ENCODE data around the gene BCKDK. TPM values are rescaled to one million over a fixed set of nuclear protein-coding genes. Genes with fewer than 3 reads are reported as not detected.
"Not testable (repeated sequence)": the region's sequence is repeated elsewhere in the genome, so short reads cannot be mapped to it uniquely, and the experiment has no call there.

The BCKDK gene
- total RNA-seq, 3 donors from 2014 or later (not counting 1 experiment from before 2014, with no cell fraction given) = 9.9 to 16.3 (median 12.1) TPM

GRCh38 chr16:31135535-31136286 lies 27.5 kb downstream of the BCKDK start, which contains the start of gene PRSS8:
PRSS8 (minus strand) TSS chr16:31135727; CDS start chr16:31135498, 229 bp downstream.
- Histone ChIP-seq H3K4me3 (ENCODE audit: low read length) (no peak within 1 kb of the TSS), H3K9me3 (ENCODE audit: control insufficient read depth, insufficient read depth, low read length) (no peaks in the 10 kb centered on the region), H3K27ac (ENCODE audit: low read length) (no peak within 1 kb of the TSS), H3K36me3 (ENCODE audit: control insufficient read depth, insufficient read depth, low read length) (peaks cover 16% of the 10 kb centered on the region), H3K27me3 (ENCODE audit: control insufficient read depth, insufficient read depth, low read length) (no peaks in the 10 kb centered on the region), H3K4me1 (ENCODE audit: control insufficient read depth, insufficient read depth, low read length) (peaks cover 8% of the 10 kb centered on the region)
- no peak within 1 kb of the TSS for H3K27ac Mint-ChIP-seq
- TF ChIP-seq, protein P1, sequence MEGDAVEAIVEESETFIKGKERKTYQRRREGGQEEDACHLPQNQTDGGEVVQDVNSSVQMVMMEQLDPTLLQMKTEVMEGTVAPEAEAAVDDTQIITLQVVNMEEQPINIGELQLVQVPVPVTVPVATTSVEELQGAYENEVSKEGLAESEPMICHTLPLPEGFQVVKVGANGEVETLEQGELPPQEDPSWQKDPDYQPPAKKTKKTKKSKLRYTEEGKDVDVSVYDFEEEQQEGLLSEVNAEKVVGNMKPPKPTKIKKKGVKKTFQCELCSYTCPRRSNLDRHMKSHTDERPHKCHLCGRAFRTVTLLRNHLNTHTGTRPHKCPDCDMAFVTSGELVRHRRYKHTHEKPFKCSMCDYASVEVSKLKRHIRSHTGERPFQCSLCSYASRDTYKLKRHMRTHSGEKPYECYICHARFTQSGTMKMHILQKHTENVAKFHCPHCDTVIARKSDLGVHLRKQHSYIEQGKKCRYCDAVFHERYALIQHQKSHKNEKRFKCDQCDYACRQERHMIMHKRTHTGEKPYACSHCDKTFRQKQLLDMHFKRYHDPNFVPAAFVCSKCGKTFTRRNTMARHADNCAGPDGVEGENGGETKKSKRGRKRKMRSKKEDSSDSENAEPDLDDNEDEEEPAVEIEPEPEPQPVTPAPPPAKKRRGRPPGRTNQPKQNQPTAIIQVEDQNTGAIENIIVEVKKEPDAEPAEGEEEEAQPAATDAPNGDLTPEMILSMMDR (IDR thresholded peaks at IDR 0.05) = no peak
- no peak for ATAC-seq
- no peak within 1 kb of the TSS for H3K4me3 Mint-ChIP-seq
- 92% methylated on average over 22 of the region's 22 CpGs for WGBS (ENCODE audit: insufficient coverage)
- no peak for DNase-seq
- H3K9me3 Mint-ChIP-seq = no peaks in the 10 kb centered on the region
- intact Hi-C loops (cut with micrococcal nuclease) = no loop called here
- no peaks in the 10 kb centered on the region for H3K27me3 Mint-ChIP-seq (ENCODE audit: low read depth in 2 of 2)
- H3K36me3 Mint-ChIP-seq = no peaks in the 10 kb centered on the region
- H3K4me1 Mint-ChIP-seq = no peaks in the 10 kb centered on the region

- H3K4me1 Mint-ChIP-seq = no peaks in the 10 kb centered on the region
- H3K27ac ChIP-seq (ENCODE audit: low read length) = no peak overlapping the region
Measured at GRCh38 chr16:31136287-31136662, 28.1 kb downstream of the BCKDK start.

GRCh38 chr16:31136822-31137499 lies 28.8 kb downstream of the BCKDK start:
- intact Hi-C loops (cut with micrococcal nuclease); H3K27me3 ChIP-seq (ENCODE audit: control insufficient read depth, insufficient read depth, low read length); H3K4me3 Mint-ChIP-seq; H3K9me3 ChIP-seq (ENCODE audit: control insufficient read depth, insufficient read depth, low read length); H3K36me3 ChIP-seq (ENCODE audit: control insufficient read depth, insufficient read depth, low read length); H3K9me3 Mint-ChIP-seq; H3K27me3 Mint-ChIP-seq (ENCODE audit: low read depth in 2 of 2); H3K27ac Mint-ChIP-seq; DNase-seq; ATAC-seq; H3K4me3 ChIP-seq (ENCODE audit: low read length); H3K4me1 Mint-ChIP-seq; H3K27ac ChIP-seq (ENCODE audit: low read length); H3K36me3 Mint-ChIP-seq: not testable (repeated sequence)
- WGBS (ENCODE audit: insufficient coverage) = 90% methylated on average over 16 of the region's 20 CpGs
- peaks cover 15% of the 10 kb centered on the region for H3K4me1 ChIP-seq (ENCODE audit: control insufficient read depth, insufficient read depth, low read length)

More at GRCh38 chr16:31136287-31136662, 28.1 kb downstream of the BCKDK start:
- no peak overlapping the region for H3K4me3 ChIP-seq (ENCODE audit: low read length)
- peaks cover 8% of the 10 kb centered on the region for H3K4me1 ChIP-seq (ENCODE audit: control insufficient read depth, insufficient read depth, low read length)
- intact Hi-C loops (cut with micrococcal nuclease) = no loop called here
- TF ChIP-seq, protein P1 (IDR thresholded peaks at IDR 0.05) = no peak
- DNase-seq = no peak
- no peak for ATAC-seq
- no peak overlapping the region for H3K27ac Mint-ChIP-seq
- no peaks in the 10 kb centered on the region for H3K27me3 ChIP-seq (ENCODE audit: control insufficient read depth, insufficient read depth, low read length)
- H3K27me3 Mint-ChIP-seq (ENCODE audit: low read depth in 2 of 2) = no peaks in the 10 kb centered on the region
- no peaks in the 10 kb centered on the region for H3K36me3 Mint-ChIP-seq
- H3K9me3 Mint-ChIP-seq = no peaks in the 10 kb centered on the region
- 92% methylated on average over 5 of the region's 6 CpGs for WGBS (ENCODE audit: insufficient coverage)
- no peaks in the 10 kb centered on the region for H3K9me3 ChIP-seq (ENCODE audit: control insufficient read depth, insufficient read depth, low read length)
- no peak overlapping the region for H3K4me3 Mint-ChIP-seq
- H3K36me3 ChIP-seq (ENCODE audit: control insufficient read depth, insufficient read depth, low read length) = peaks cover 11% of the 10 kb centered on the region

All from natural killer cell (primary cell).